ENCODE measurements around the gene APBB2.
"Not testable (repeated sequence)": the region's sequence is repeated elsewhere in the genome, so short reads cannot be mapped to it uniquely, and the experiment has no call there.

Gene APBB2

GRCh38 chr4:41057467-41057866 lies 156.9 kb downstream of the APBB2 start:
- DNase-seq, result no peak

GRCh38 chr4:41052287-41052686 lies 162.1 kb downstream of the APBB2 start:
- no peak for DNase-seq

GRCh38 chr4:41050880-41051775 lies 163.2 kb downstream of the APBB2 start:
- DNase-seq, result no peak

- DNase-seq, result no peak
These were observed 164.2 kb downstream of the APBB2 start for GRCh38 chr4:41050116-41050515.

- DNase-seq, result not testable (repeated sequence)
These were observed 165.2 kb downstream of the APBB2 start for GRCh38 chr4:41049176-41049575.

- no peak for DNase-seq
These were observed 169.6 kb downstream of the APBB2 start for GRCh38 chr4:41044791-41045190.

GRCh38 chr4:41044165-41044564 lies 170.2 kb downstream of the APBB2 start:
- DNase-seq, result no peak

GRCh38 chr4:41043465-41043864 lies 170.9 kb downstream of the APBB2 start:
- DNase-seq, result no peak

- no peak for DNase-seq
These were observed 172.8 kb downstream of the APBB2 start for GRCh38 chr4:41041551-41041950.

GRCh38 chr4:41039317-41039716 lies 175.0 kb downstream of the APBB2 start:
- DNase-seq, result no peak

- DNase-seq, result no peak
These were observed 176.0 kb downstream of the APBB2 start for GRCh38 chr4:41038304-41038703.

- no peak for DNase-seq
These were observed 185.2 kb downstream of the APBB2 start for GRCh38 chr4:41029098-41029497.

GRCh38 chr4:41028392-41029076 lies 185.8 kb downstream of the APBB2 start:
- DNase-seq, result no peak

GRCh38 chr4:41026971-41027370 lies 187.4 kb downstream of the APBB2 start:
- no peak for DNase-seq

GRCh38 chr4:41025824-41026223 lies 188.5 kb downstream of the APBB2 start:
- DNase-seq, result no peak

GRCh38 chr4:41024556-41025491 lies 189.5 kb downstream of the APBB2 start:
- DNase-seq, result no peak

GRCh38 chr4:41022116-41022515 lies 192.2 kb downstream of the APBB2 start:
- DNase-seq, result no peak

- DNase-seq, result no peak
These were observed 199.2 kb downstream of the APBB2 start for GRCh38 chr4:41015016-41015675.

- DNase-seq, result no peak
These were observed 200.2 kb downstream of the APBB2 start for GRCh38 chr4:41014158-41014557.

- DNase-seq, result no peak
These were observed 200.6 kb downstream of the APBB2 start for GRCh38 chr4:41013746-41014145.

GRCh38 chr4:41012911-41013310 lies 201.4 kb downstream of the APBB2 start:
- DNase-seq, result no peak

- DNase-seq, result no peak
These were observed 202.0 kb downstream of the APBB2 start for GRCh38 chr4:41012293-41012692.

GRCh38 chr4:41009411-41009810 lies 204.9 kb downstream of the APBB2 start:
- no peak for DNase-seq

Measured in SHP77 (cell line).